VCaP (cell line): ENCODE results near the gene IDS.
"Not testable (repeated sequence)": the region's sequence is repeated elsewhere in the genome, so short reads cannot be mapped to it uniquely, and the experiment has no call there.

Experiments used
- H3K27ac ChIP-seq: fragments of 450-650 bp; 2 replicates; pipeline ENCODE4 v1.5.1; 2017
- TF ChIP-seq, protein P1 (sequence below): fragments of 450-650 bp; conservative IDR thresholded peaks from 2 replicates; pipeline ENCODE4 v1.5.1; 2017; ENCODE audit warnings: mild to moderate bottlenecking, moderate library complexity

Gene IDS

GRCh38 chrX:149512225-149512885 lies 7.2 kb upstream of the IDS start:
- no peak overlapping the region for H3K27ac ChIP-seq
- TF ChIP-seq, protein P1, sequence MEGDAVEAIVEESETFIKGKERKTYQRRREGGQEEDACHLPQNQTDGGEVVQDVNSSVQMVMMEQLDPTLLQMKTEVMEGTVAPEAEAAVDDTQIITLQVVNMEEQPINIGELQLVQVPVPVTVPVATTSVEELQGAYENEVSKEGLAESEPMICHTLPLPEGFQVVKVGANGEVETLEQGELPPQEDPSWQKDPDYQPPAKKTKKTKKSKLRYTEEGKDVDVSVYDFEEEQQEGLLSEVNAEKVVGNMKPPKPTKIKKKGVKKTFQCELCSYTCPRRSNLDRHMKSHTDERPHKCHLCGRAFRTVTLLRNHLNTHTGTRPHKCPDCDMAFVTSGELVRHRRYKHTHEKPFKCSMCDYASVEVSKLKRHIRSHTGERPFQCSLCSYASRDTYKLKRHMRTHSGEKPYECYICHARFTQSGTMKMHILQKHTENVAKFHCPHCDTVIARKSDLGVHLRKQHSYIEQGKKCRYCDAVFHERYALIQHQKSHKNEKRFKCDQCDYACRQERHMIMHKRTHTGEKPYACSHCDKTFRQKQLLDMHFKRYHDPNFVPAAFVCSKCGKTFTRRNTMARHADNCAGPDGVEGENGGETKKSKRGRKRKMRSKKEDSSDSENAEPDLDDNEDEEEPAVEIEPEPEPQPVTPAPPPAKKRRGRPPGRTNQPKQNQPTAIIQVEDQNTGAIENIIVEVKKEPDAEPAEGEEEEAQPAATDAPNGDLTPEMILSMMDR, result peak; percentile 66

- H3K27ac ChIP-seq, result no peak overlapping the region
- TF ChIP-seq, protein P1, result no peak
These were observed 6.0 kb upstream of the IDS start for GRCh38 chrX:149511081-149511480.

DNA sequence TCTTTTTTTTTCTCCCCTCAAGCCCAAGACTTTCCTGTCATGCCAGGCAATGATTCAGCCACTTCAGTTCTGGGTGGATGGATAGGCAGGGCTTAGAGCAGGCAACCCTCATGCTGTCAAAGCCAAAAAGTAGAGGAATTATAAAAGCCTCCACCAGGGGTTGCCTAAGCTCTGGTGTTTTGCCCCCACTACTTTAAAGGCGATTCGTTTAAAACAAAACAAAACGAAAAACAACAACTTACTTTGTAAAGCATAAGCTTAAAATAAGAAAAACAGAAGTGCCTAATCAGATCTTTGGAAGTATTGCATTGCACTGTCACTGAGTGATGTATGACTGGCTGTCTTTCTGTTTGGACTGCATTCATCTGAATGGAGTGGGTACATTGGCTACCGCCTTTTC lies 5.3 kb upstream of the IDS start:
- TF ChIP-seq, protein P1, result no peak
- H3K27ac ChIP-seq, result no peak overlapping the region

- no peak overlapping the region for H3K27ac ChIP-seq
These were observed 3.4 kb upstream of the IDS start for GRCh38 chrX:149508467-149508866.

GRCh38 chrX:149506349-149506748 lies 1.2 kb upstream of the IDS start:
- TF ChIP-seq, protein P1, result no peak

More at GRCh38 chrX:149508467-149508866, 3.4 kb upstream of the IDS start:
- TF ChIP-seq, protein P1, result no peak

GRCh38 chrX:149505671-149506070 lies 565 bp upstream of the IDS start:
- TF ChIP-seq, protein P1, result no peak

More at GRCh38 chrX:149506349-149506748, 1.2 kb upstream of the IDS start:
- H3K27ac ChIP-seq, result no peak overlapping the region

GRCh38 chrX:149504226-149504914 lies 736 bp downstream of the IDS start:
- peak overlapping the region; percentile 66 for H3K27ac ChIP-seq
- TF ChIP-seq, protein P1, result no peak

More at GRCh38 chrX:149505671-149506070, 565 bp upstream of the IDS start:
- H3K27ac ChIP-seq, result peak overlapping the region; percentile 66

DNA sequence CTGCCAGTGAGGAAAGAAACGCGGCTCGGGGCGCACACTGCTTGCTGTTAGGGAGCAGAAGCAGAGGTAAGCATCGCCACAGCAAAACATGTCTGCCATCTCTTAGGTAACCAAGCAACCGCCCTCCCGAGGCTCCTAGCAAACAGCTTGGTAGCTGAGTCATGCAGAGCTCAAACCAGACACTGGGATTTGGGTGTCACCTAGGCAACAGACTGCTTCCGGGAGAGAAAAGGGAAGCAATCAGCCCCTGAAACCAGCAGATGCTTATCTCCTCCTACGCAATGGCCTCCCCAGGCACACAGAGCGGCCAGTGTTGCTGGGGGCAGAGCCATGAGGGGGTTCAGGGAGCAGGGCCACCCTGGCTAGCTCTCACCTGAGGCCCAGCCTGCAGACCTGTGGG lies 1.7 kb downstream of the IDS start:
- H3K27ac ChIP-seq, result not testable (repeated sequence)

DNA sequence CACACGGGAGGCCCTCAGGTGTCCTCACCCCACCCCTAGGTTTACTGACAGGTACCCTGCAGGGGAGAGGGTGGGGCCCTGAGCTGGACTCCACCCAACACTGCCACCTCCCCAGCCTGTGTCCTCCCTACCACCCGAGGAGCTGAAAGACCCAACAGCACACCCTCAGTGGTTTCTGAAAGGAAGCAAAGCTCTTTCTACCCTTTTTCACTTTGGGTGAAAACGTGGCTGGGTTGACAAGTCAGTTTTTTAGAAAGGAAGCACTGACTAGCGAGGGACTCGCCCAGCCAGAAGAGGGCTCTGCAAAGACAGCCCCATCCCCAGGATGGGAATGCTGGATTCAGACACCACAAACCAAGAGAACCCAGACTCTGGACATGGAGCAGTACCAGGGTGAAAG lies 2.2 kb downstream of the IDS start:
- H3K27ac ChIP-seq, result not testable (repeated sequence)
